Measurements from ENCODE around the gene JADE2.
A peak's percentile ranks its signal among the peaks of the same experiment; 100 is the strongest.
"Not testable (repeated sequence)": the region's sequence is repeated elsewhere in the genome, so short reads cannot be mapped to it uniquely, and the experiment has no call there.

JADE2 gene

GRCh38 chr5:134503088-134503936 lies 22.2 kb upstream of the JADE2 start:
- H3K27me3 Mint-ChIP-seq: no peaks in the 10 kb centered on the region
- peaks cover 30% of the 10 kb centered on the region for H3K4me1 Mint-ChIP-seq
- H3K36me3 Mint-ChIP-seq: no peaks in the 10 kb centered on the region
- H3K9me3 Mint-ChIP-seq: no peaks in the 10 kb centered on the region
- peak overlapping the region; percentile 12 for H3K4me3 Mint-ChIP-seq
- peak overlapping the region; percentile 76 for H3K27ac Mint-ChIP-seq

GRCh38 chr5:134503937-134504437 lies 21.5 kb upstream of the JADE2 start:
- Mint-ChIP-seq H3K4me1 (peaks cover 30% of the 10 kb centered on the region), H3K9me3 (no peaks in the 10 kb centered on the region), H3K36me3 (no peaks in the 10 kb centered on the region), H3K4me3 (peak overlapping the region; percentile 12), H3K27ac (peak overlapping the region; percentile 76), H3K27me3 (no peaks in the 10 kb centered on the region)

- Mint-ChIP-seq H3K27me3 (no peaks in the 10 kb centered on the region), H3K9me3 (no peaks in the 10 kb centered on the region), H3K27ac (no peak overlapping the region), H3K4me3 (no peak overlapping the region), H3K4me1 (peaks cover 37% of the 10 kb centered on the region), H3K36me3 (no peaks in the 10 kb centered on the region)
Observed at GRCh38 chr5:134504629-134505300, 20.7 kb upstream of the JADE2 start.

- no peak overlapping the region for H3K27ac Mint-ChIP-seq
- H3K9me3 Mint-ChIP-seq: no peaks in the 10 kb centered on the region
- H3K4me3 Mint-ChIP-seq: no peak overlapping the region
- H3K27me3 Mint-ChIP-seq: no peaks in the 10 kb centered on the region
- no peaks in the 10 kb centered on the region for H3K36me3 Mint-ChIP-seq
- H3K4me1 Mint-ChIP-seq: peaks cover 52% of the 10 kb centered on the region
Observed at GRCh38 chr5:134506054-134507039, 19.1 kb upstream of the JADE2 start.

- H3K4me3 Mint-ChIP-seq: no peak overlapping the region
- H3K4me1 Mint-ChIP-seq: peaks cover 51% of the 10 kb centered on the region
- H3K36me3 Mint-ChIP-seq: no peaks in the 10 kb centered on the region
- H3K27ac Mint-ChIP-seq: no peak overlapping the region
- no peaks in the 10 kb centered on the region for H3K27me3 Mint-ChIP-seq
- no peaks in the 10 kb centered on the region for H3K9me3 Mint-ChIP-seq
Observed at GRCh38 chr5:134507452-134507851, 18.0 kb upstream of the JADE2 start.

GRCh38 chr5:134508521-134509195 lies 16.8 kb upstream of the JADE2 start:
- H3K27me3 Mint-ChIP-seq: no peaks in the 10 kb centered on the region
- no peak overlapping the region for H3K27ac Mint-ChIP-seq

GRCh38 chr5:134509308-134510040 lies 16.0 kb upstream of the JADE2 start:
- Mint-ChIP-seq H3K4me3 (no peak overlapping the region), H3K27ac (peak overlapping the region; percentile 97), H3K27me3 (no peaks in the 10 kb centered on the region), H3K9me3 (no peaks in the 10 kb centered on the region), H3K4me1 (peaks cover 34% of the 10 kb centered on the region), H3K36me3 (no peaks in the 10 kb centered on the region)

More at GRCh38 chr5:134508521-134509195, 16.8 kb upstream of the JADE2 start:
- Mint-ChIP-seq H3K4me3 (no peak overlapping the region), H3K4me1 (peaks cover 42% of the 10 kb centered on the region), H3K36me3 (no peaks in the 10 kb centered on the region), H3K9me3 (no peaks in the 10 kb centered on the region)

- Mint-ChIP-seq H3K27me3 (no peaks in the 10 kb centered on the region), H3K4me3 (peak overlapping the region; percentile 45), H3K9me3 (no peaks in the 10 kb centered on the region), H3K4me1 (peaks cover 33% of the 10 kb centered on the region), H3K36me3 (no peaks in the 10 kb centered on the region), H3K27ac (peak overlapping the region; percentile 97)
Observed at GRCh38 chr5:134510970-134511795, 14.3 kb upstream of the JADE2 start.

- H3K27me3 Mint-ChIP-seq: no peaks in the 10 kb centered on the region
- no peak overlapping the region for H3K4me3 Mint-ChIP-seq
- peaks cover 33% of the 10 kb centered on the region for H3K4me1 Mint-ChIP-seq
- no peaks in the 10 kb centered on the region for H3K9me3 Mint-ChIP-seq
- H3K36me3 Mint-ChIP-seq: no peaks in the 10 kb centered on the region
- H3K27ac Mint-ChIP-seq: peak overlapping the region; percentile 49
Observed at GRCh38 chr5:134511796-134512660, 13.4 kb upstream of the JADE2 start.

- H3K36me3 Mint-ChIP-seq: no peaks in the 10 kb centered on the region
- H3K4me1 Mint-ChIP-seq: peaks cover 27% of the 10 kb centered on the region
- H3K9me3 Mint-ChIP-seq: no peaks in the 10 kb centered on the region
- H3K27me3 Mint-ChIP-seq: no peaks in the 10 kb centered on the region
- H3K27ac Mint-ChIP-seq: peak overlapping the region; percentile 4
- H3K4me3 Mint-ChIP-seq: no peak overlapping the region
Observed at GRCh38 chr5:134512661-134512999, 12.8 kb upstream of the JADE2 start.

GRCh38 chr5:134515801-134516200 lies 9.7 kb upstream of the JADE2 start:
- no peaks in the 10 kb centered on the region for H3K27me3 Mint-ChIP-seq
- H3K4me3 Mint-ChIP-seq: no peak overlapping the region
- no peaks in the 10 kb centered on the region for H3K9me3 Mint-ChIP-seq
- no peaks in the 10 kb centered on the region for H3K36me3 Mint-ChIP-seq
- H3K27ac Mint-ChIP-seq: no peak overlapping the region
- H3K4me1 Mint-ChIP-seq: peaks cover 10% of the 10 kb centered on the region

GRCh38 chr5:134516984-134517383 lies 8.5 kb upstream of the JADE2 start:
- not testable (repeated sequence) for H3K9me3 Mint-ChIP-seq, H3K36me3 Mint-ChIP-seq, H3K4me3 Mint-ChIP-seq, H3K27me3 Mint-ChIP-seq, H3K27ac Mint-ChIP-seq, H3K4me1 Mint-ChIP-seq

- Mint-ChIP-seq H3K27ac (no peak overlapping the region), H3K27me3 (no peaks in the 10 kb centered on the region), H3K4me1 (no peaks in the 10 kb centered on the region), H3K36me3 (no peaks in the 10 kb centered on the region), H3K4me3 (no peak overlapping the region), H3K9me3 (no peaks in the 10 kb centered on the region)
Observed at GRCh38 chr5:134517553-134517952, 7.9 kb upstream of the JADE2 start.

All from activated naive CD4-positive, alpha-beta T cell treated with anti-CD3 and anti-CD28 coated beads, Interleukin-2, amount 50 U/mL, for 24 hours (primary cell).